ENCODE data around the gene NHS.

Gene NHS

GRCh38 chrX:17474892-17475291 lies 99.9 kb downstream of the NHS start:
- Histone ChIP-seq H3K4me2 (ENCODE audit: low read length) (no peak overlapping the region), H3K4me3 (ENCODE audit: low read depth, low read length, poor library complexity, severe bottlenecking) (no peak overlapping the region), H3K36me3 (ENCODE audit: insufficient read depth, low read length) (no peaks in the 10 kb centered on the region), H3K79me2 (ENCODE audit: insufficient read depth, low read length) (no peaks in the 10 kb centered on the region), H3K27me3 (ENCODE audit: insufficient read depth, low read length) (no peaks in the 10 kb centered on the region), H4K20me1 (ENCODE audit: insufficient read depth, low read length) (no peaks in the 10 kb centered on the region), H3K4me1 (ENCODE audit: insufficient read depth, low read length, severe bottlenecking) (no peaks in the 10 kb centered on the region), H3F3A (ENCODE audit: insufficient read depth, low read length) (no peaks in the 10 kb centered on the region), H3K9me3 (ENCODE audit: low read length) (no peaks in the 10 kb centered on the region), H3K9ac (ENCODE audit: low read length) (no peak overlapping the region), H2AFZ (ENCODE audit: low read length) (no peak overlapping the region), H3K27ac (ENCODE audit: low read depth, low read length, poor library complexity, severe bottlenecking) (no peak overlapping the region), H3K9me2 (ENCODE audit: low read depth, low read length) (no peaks in the 10 kb centered on the region)
- no peak for TF ChIP-seq CTCF (IDR thresholded peaks at IDR 0.05; ENCODE audit: low read length)

- Histone ChIP-seq H4K20me1 (ENCODE audit: insufficient read depth, low read length) (no peaks in the 10 kb centered on the region), H3K36me3 (ENCODE audit: insufficient read depth, low read length) (no peaks in the 10 kb centered on the region), H3K27me3 (ENCODE audit: insufficient read depth, low read length) (no peaks in the 10 kb centered on the region), H3F3A (ENCODE audit: insufficient read depth, low read length) (no peaks in the 10 kb centered on the region), H3K9me2 (ENCODE audit: low read depth, low read length) (no peaks in the 10 kb centered on the region), H3K4me3 (ENCODE audit: low read depth, low read length, poor library complexity, severe bottlenecking) (no peak overlapping the region), H3K79me2 (ENCODE audit: insufficient read depth, low read length) (no peaks in the 10 kb centered on the region), H3K27ac (ENCODE audit: low read depth, low read length, poor library complexity, severe bottlenecking) (no peak overlapping the region), H3K9me3 (ENCODE audit: low read length) (no peaks in the 10 kb centered on the region), H3K9ac (ENCODE audit: low read length) (no peak overlapping the region), H3K4me1 (ENCODE audit: insufficient read depth, low read length, severe bottlenecking) (no peaks in the 10 kb centered on the region), H3K4me2 (ENCODE audit: low read length) (no peak overlapping the region), H2AFZ (ENCODE audit: low read length) (no peak overlapping the region)
- TF ChIP-seq CTCF (IDR thresholded peaks at IDR 0.05; ENCODE audit: low read length) (no peak), EZH2 (IDR thresholded peaks at IDR 0.05; ENCODE audit: borderline replicate concordance, low read length) (no peak)
These were observed 100.6 kb downstream of the NHS start for GRCh38 chrX:17475449-17476217.

- Histone ChIP-seq H3K4me3 (ENCODE audit: low read depth, low read length, poor library complexity, severe bottlenecking) (no peak overlapping the region), H3K4me1 (ENCODE audit: insufficient read depth, low read length, severe bottlenecking) (no peaks in the 10 kb centered on the region), H3K9me3 (ENCODE audit: low read length) (no peaks in the 10 kb centered on the region), H2AFZ (ENCODE audit: low read length) (no peak overlapping the region), H3K9ac (ENCODE audit: low read length) (no peak overlapping the region), H3F3A (ENCODE audit: insufficient read depth, low read length) (no peaks in the 10 kb centered on the region), H3K36me3 (ENCODE audit: insufficient read depth, low read length) (no peaks in the 10 kb centered on the region), H3K27me3 (ENCODE audit: insufficient read depth, low read length) (no peaks in the 10 kb centered on the region), H3K4me2 (ENCODE audit: low read length) (no peak overlapping the region), H3K27ac (ENCODE audit: low read depth, low read length, poor library complexity, severe bottlenecking) (no peak overlapping the region), H3K79me2 (ENCODE audit: insufficient read depth, low read length) (no peaks in the 10 kb centered on the region), H3K9me2 (ENCODE audit: low read depth, low read length) (no peaks in the 10 kb centered on the region), H4K20me1 (ENCODE audit: insufficient read depth, low read length) (no peaks in the 10 kb centered on the region)
- no peak for TF ChIP-seq CTCF (IDR thresholded peaks at IDR 0.05; ENCODE audit: low read length)
- no peak for TF ChIP-seq EZH2 (IDR thresholded peaks at IDR 0.05; ENCODE audit: borderline replicate concordance, low read length)
These were observed 101.4 kb downstream of the NHS start for GRCh38 chrX:17476411-17476810.

Measured in OCI-LY1 (cell line).